HG03280 (cell line): ENCODE data around the gene MID2.
"Not testable (repeated sequence)": the region's sequence is repeated elsewhere in the genome, so short reads cannot be mapped to it uniquely, and the experiment has no call there.

ENCODE experiments used
- ATAC-seq: cut with Tn5 transposase; IDR thresholded peaks from one replicate; pipeline ENCODE4 v1.9.1; 2021; ENCODE audit warnings: mild to moderate bottlenecking, moderate library complexity; ENCODE audit not compliant: unreplicated experiment

The MID2 gene

DNA sequence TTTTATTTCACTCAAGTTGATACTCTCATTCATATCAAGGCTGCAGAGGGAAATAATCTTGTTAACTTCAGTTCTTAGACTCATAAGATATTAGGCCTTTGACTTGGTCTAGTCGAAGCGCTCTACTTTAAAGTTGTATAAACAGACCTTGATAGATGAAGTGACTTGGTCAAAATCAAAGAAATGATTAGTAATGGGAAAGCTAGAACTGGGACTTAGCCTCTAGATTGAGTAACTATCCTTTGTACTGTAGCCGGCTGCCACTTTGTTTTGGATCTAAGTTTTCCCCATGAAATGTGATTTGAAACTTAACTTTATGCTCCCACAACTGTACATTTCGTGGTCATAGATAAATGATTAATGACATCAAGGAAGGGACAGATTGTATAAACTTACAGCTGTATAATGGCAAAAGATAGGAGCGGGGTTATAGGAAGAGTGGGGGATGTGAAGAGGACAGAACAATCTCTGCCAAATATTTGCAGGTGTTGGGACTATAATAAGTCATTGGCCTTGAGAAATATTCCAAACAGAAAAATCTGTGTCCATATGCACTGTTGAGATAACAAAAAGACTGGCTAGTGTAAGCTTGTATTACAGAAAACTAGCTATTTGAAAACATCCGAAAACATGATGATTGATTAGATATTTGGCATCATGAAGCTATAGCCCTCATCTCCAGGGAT, 17.2 kb downstream of the MID2 start:
- no peak for ATAC-seq

GRCh38 chrX:107845625-107846024, 20.0 kb downstream of the MID2 start:
- ATAC-seq = no peak

DNA sequence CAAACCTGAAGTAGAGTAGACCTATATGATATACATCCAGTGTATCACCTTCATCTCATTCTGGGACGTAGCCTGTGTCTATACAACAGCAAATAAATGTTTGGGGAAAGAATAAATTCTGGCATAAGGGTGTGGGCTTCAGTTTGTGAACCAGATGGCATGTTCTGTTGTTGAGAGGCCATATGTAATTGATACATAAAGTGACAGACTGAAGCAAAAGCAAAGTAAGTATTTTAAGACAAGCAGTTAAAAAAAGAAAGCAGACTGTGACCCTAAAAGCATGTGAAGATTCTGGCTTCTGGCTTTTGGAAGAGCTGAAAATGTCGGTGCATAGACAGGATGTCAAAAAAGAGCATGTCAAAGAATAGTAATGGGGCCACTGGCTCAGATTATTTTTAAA, 22.9 kb downstream of the MID2 start:
- ATAC-seq = no peak

- no peak for ATAC-seq
Observed at GRCh38 chrX:107849747-107850421, 24.2 kb downstream of the MID2 start.

DNA sequence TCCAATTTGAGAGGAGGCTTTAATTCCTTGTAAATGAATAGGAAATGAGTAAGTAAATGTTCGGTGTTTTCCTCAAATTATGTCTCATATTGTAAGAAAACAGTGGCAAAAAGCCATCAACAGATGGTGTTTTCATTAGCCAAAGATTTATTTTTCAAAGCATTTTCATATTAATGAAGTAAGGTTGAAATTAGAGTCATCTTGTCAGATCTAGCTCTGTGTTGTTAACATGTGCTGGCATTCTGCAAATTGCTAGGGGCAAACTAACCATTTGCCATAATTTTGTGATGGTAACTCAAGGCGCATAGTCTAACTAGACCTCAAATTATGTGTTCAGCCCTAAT, 24.7 kb downstream of the MID2 start:
- ATAC-seq = no peak

- no peak for ATAC-seq
Observed at GRCh38 chrX:107851215-107851614, 25.5 kb downstream of the MID2 start.

DNA sequence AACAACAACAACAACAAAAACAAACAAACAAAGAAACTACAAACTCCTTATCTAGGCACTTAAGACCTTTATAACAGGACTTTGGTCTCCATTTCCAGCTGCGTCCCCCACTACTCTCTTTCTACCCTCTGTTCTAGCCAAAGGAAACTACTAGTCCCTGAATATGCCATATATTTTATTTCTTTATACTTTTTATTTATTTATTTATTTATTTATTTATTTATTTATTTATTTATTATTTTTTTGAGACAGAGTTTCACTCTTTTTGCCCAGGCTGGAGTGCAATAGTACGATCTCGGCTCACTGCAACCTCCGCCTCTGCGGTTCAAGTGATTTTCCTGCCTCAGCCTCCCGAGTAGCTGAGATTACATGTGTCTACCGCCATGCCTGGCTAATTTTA, 26.0 kb downstream of the MID2 start:
- ATAC-seq = not testable (repeated sequence)

DNA sequence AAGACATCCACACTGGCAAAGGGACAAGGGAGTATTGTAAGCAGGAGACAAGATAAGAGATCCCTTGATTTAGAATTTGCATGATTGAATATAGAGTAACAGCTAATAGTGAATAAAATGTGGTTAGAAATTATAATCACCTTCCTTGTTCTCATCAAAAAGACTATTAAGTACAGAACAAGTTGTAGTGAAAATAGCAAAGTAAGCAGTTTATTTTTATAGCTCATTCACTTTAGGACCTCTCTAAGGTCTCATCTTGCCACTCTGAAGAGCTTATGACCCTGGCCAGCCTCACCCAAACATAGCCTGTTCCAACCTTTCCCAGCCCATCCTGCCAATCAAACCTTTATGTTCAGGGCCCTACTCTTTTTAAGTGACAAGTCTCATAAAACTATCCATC, 30.6 kb downstream of the MID2 start:
- no peak for ATAC-seq

DNA sequence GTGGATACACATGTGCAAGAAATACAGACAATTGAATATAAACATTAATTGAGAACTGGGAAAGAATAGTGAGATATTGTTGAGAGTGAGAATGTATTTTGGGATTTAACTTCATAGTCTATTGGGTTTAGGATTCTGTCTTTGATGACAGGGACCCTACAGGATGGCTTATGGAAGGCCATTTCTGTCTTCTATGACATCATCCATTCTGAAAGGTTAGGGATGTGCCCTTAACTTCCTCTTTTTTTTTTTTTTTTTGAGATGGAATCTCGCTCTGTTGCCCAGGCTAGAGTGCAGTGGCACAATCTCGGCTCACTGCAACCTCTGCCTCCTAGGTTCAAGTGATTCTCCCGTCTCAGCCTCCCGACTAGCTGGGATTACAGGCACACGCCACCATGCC, 31.4 kb downstream of the MID2 start:
- not testable (repeated sequence) for ATAC-seq

GRCh38 chrX:107857837-107858236, 32.2 kb downstream of the MID2 start:
- ATAC-seq = no peak

GRCh38 chrX:107861056-107861455, 35.4 kb downstream of the MID2 start:
- ATAC-seq = no peak

- no peak for ATAC-seq
Observed at GRCh38 chrX:107871136-107871535, 45.5 kb downstream of the MID2 start.

GRCh38 chrX:107878106-107878505, 52.4 kb downstream of the MID2 start:
- no peak for ATAC-seq

GRCh38 chrX:107880054-107880610, 54.5 kb downstream of the MID2 start:
- no peak for ATAC-seq

DNA sequence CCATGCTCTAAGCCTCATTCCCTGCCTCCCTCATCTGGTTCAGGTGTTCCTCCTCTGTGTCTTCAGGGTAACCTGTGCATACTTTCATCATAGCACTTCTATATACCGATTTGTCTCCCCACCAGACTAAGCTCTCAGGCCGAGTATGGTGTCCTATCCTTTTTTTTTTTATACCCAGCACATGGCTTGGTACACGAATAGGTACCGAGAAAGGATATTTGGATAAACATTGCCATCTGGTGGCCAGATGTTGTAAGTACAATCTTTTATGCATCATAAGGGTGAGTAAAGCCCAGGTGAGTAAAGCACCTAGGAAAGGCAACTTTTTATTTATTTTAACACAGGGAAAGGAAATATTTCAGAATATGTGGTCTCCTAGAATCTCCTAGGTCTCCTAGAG, 68.4 kb downstream of the MID2 start:
- peak; percentile 64 for ATAC-seq

- ATAC-seq = no peak
Observed at GRCh38 chrX:107902721-107903120, 77.1 kb downstream of the MID2 start.

- no peak for ATAC-seq
Observed at GRCh38 chrX:107905366-107905765, 79.7 kb downstream of the MID2 start.

DNA sequence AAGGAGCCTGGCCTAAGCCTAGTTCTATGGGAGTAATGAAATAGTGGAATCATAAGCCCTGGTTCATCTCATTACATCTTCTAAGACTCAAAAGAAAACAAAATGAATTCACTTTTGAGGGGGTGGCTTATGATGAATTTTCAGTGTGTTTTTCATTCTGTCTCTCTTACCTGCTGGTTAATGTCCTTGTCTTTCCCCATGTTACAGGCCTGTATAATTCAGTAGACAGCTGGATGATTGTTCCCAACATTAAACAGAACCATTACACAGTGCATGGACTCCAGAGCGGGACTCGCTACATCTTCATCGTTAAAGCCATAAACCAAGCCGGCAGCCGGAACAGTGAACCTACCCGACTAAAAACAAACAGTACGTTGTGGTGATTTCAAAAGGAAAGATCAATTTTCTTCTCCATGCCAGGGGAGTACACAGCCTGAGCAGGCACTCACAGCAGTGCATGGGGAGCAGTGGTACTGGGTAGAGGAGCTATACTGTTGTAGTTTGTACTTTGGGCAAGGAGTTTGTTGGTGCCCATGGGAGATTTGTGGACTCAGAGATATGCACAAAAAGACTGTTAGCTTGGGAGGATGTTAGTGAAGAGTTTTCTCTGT, 98.6 kb downstream of the MID2 start:
- no peak for ATAC-seq

DNA sequence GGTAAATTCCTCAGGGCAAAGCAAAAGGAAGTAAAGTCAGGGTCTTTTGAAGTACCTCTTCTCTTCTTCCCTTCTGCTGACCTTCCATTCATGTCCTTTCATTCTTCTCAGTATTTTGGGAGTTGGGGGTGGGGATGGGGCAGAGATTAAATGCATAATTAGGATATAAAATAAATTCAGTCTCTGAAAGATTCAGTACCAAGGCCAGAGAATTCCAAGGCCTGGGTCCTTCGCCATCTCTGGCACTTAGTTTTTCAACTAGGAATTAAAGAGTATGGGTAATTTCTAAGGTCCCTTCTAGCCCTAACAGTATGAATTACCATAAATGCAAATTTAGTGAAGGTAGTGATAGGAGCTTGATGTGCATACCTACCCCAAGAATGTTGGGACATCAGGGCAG, 108.6 kb downstream of the MID2 start:
- ATAC-seq = no peak

- no peak for ATAC-seq
Observed at GRCh38 chrX:107935200-107935599, 109.5 kb downstream of the MID2 start.

GRCh38 chrX:107935664-107936433, 110.2 kb downstream of the MID2 start:
- no peak for ATAC-seq

GRCh38 chrX:107936434-107936730, 110.7 kb downstream of the MID2 start:
- no peak for ATAC-seq
